HCT116 (cell line): Measurements from ENCODE around the gene PPP1CB.

Source experiments
- ATF3 ChIP-seq: IDR thresholded peaks from 2 replicates; pipeline ENCODE4 v1.6.1; 2012
- CTCF ChIP-seq, 3 experiments: fragments of 200-600 bp in 1 of 3; sonication (generic) in 1 of 3; IDR thresholded peaks in 2 of 3; conservative IDR thresholded peaks in 1 of 3; 2 replicates each; pipeline ENCODE4 v1.5.1; 2012 to 2017; ENCODE audit warnings: low read depth in 2 of 3, low read length in 2 of 3, antibody characterized with exemption in 1 of 3, borderline replicate concordance in 1 of 3, control low read depth in 1 of 3, mild to moderate bottlenecking in 1 of 3, mixed read lengths in 1 of 3, mixed run types in 1 of 3, moderate library complexity in 1 of 3; ENCODE audit not compliant: insufficient read depth in 1 of 3
- POLR2A ChIP-seq: IDR thresholded peaks from 2 replicates; pipeline ENCODE4 v1.7.0; 2011; ENCODE audit warnings: borderline replicate concordance; ENCODE audit not compliant: insufficient read depth, insufficient read length; ENCODE audit errors: extremely low read depth
- POLR2AphosphoS5 ChIP-seq: IDR thresholded peaks from 2 replicates; pipeline ENCODE4 v1.6.1; 2011; ENCODE audit warnings: mild to moderate bottlenecking, low read depth, low read length, moderate library complexity
- REST ChIP-seq: IDR thresholded peaks from 2 replicates; pipeline ENCODE4 v1.6.1; 2012; ENCODE audit warnings: low read depth
- SRF ChIP-seq: IDR thresholded peaks from 2 replicates; pipeline ENCODE4 v1.6.1; 2012; ENCODE audit warnings: low read depth
- YY1 ChIP-seq: IDR thresholded peaks from 2 replicates; pipeline ENCODE4 v1.6.1; 2011; ENCODE audit warnings: low read length, low read depth, moderate library complexity, mild to moderate bottlenecking; ENCODE audit not compliant: insufficient replicate concordance; ENCODE audit errors: extremely low read depth
- ZNF274 ChIP-seq: fragments of 200-500 bp; sonication (Bioruptor generic); IDR thresholded peaks from 2 replicates; pipeline ENCODE4 v1.6.1; 2014; ENCODE audit warnings: mild to moderate bottlenecking, low read depth, low read length, inconsistent platforms
- TF ChIP-seq, protein P1 (sequence below): IDR thresholded peaks from 2 replicates; pipeline ENCODE4 v1.6.1; 2012
- TF ChIP-seq, protein P2 (sequence below): IDR thresholded peaks from 2 replicates; pipeline ENCODE4 v1.6.1; 2011; ENCODE audit warnings: mild to moderate bottlenecking, low read length, moderate library complexity; ENCODE audit not compliant: insufficient replicate concordance; ENCODE audit errors: extremely low read depth

- no peak for TF ChIP-seq CTCF (IDR thresholded peaks at IDR 0.05 in 2 of 3, conservative IDR thresholded peaks at IDR 0.05 in 1 of 3; ENCODE audit: borderline replicate concordance in 1 of 3, insufficient read depth in 1 of 3, low read depth in 2 of 3, low read length in 2 of 3)
- no peak for TF ChIP-seq ATF3
- TF ChIP-seq REST = no peak
- TF ChIP-seq, protein P1, sequence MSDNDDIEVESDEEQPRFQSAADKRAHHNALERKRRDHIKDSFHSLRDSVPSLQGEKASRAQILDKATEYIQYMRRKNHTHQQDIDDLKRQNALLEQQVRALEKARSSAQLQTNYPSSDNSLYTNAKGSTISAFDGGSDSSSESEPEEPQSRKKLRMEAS = no peak
- TF ChIP-seq, protein P2, sequence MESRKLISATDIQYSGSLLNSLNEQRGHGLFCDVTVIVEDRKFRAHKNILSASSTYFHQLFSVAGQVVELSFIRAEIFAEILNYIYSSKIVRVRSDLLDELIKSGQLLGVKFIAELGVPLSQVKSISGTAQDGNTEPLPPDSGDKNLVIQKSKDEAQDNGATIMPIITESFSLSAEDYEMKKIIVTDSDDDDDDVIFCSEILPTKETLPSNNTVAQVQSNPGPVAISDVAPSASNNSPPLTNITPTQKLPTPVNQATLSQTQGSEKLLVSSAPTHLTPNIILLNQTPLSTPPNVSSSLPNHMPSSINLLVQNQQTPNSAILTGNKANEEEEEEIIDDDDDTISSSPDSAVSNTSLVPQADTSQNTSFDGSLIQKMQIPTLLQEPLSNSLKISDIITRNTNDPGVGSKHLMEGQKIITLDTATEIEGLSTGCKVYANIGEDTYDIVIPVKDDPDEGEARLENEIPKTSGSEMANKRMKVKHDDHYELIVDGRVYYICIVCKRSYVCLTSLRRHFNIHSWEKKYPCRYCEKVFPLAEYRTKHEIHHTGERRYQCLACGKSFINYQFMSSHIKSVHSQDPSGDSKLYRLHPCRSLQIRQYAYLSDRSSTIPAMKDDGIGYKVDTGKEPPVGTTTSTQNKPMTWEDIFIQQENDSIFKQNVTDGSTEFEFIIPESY = no peak
- TF ChIP-seq POLR2AphosphoS5 = no peak
- TF ChIP-seq ZNF274 = no peak
- no peak for TF ChIP-seq POLR2A
- no peak for TF ChIP-seq SRF
- TF ChIP-seq YY1 = no peak
Measured at GRCh38 chr2:28801726-28802125, 50.1 kb downstream of the PPP1CB start.
